HG03139 (cell line): ENCODE measurements around the gene KCNQ1.

Experiments
- ATAC-seq: cut with Tn5 transposase; IDR thresholded peaks from one replicate; pipeline ENCODE4 v1.9.1; 2021; ENCODE audit not compliant: unreplicated experiment

Gene KCNQ1

DNA sequence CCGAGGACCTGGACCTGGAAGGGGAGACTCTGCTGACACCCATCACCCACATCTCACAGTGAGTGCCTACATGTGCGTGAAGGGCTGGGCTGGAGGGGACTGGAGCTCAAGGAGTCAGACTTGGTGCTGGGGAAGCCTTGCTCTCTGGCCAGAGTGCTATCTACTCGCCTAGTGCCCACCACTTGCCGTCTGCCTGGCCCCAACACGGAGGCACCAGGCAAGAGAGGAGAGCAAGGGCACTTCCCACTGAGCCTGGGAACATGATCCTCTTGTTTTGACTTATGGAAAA is 217.2 kb downstream of the KCNQ1 start:
- no peak for ATAC-seq

DNA sequence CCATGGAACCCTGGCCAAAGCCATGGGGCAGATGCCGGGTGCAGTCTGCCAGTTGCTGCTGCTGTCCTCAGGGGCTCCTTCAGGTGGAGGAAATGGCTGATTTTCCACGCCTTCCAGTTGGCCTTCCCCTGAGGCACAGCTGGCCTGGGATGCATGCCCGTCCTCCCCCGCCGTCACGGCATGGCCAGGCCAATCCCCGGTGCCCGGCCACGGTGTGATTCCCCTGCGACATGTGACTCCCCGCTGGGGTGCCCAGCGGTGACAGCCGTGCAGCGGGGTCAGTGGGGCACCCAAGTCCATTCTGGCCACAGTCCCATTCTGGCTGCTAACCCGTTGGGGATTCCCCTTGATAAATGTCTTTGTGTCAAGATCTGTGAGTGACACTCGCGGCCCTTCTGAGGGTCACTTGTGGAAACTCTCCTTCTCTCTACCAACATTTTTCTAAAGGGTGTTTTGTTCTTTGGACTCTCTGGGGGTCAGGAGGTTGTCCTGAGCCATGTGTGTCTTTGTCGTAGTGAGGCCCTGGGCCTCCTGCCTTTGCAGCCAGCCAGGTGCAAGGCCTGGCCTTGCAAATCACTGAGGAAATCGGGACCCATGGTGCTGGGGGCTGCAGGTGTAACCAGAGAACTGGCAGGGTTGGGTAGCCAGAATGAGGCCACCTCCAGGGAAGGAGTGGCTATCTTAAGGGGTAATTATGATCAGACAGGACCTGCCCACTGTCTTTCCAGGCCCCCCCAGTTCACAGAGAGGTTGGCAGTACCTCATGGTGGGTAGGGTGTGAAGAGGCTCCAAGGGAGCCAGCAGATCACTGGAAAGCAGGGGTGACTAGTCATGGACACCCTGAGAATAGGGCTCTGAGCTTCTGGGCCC is 217.9 kb downstream of the KCNQ1 start:
- no peak for ATAC-seq

DNA sequence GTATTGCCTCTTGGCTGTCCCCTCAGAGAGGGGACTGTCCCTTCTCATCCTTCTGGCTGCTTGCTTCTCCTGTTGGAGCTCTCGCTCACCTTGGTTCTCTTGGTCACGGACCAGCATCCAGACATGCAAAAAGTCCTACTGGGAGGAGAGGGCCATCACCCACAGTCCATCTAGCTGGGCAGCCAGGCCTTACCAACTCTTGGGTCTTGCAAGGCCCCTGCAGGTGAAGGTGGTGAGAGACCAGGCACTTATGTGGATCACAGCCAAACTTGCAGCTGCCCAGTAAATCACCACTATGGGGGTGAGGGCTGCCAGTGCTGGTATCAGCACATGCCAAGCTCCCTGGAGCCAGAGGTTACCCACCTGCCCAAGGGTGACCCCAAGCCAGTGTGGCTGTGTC is 218.7 kb downstream of the KCNQ1 start:
- no peak for ATAC-seq

DNA sequence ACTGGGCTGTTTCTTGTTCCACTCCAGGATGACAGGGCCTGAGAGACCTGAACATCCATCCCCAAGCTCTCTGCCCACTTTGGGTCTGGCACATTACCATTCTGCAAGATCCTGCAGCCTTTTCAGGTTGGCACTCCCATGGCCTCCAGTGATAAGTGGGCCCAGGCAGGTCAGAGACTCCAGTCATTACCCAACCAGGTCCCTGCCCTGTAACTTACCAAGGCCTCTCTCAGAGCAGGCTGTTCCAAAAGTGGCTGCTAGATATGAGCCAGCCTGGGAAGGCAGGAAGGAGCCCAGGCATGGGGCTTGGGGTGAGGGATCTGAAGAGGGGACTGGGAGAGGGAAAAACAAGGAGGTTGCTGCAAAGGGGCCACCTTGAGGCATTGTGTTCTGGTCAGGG is 219.1 kb downstream of the KCNQ1 start:
- no peak for ATAC-seq

DNA sequence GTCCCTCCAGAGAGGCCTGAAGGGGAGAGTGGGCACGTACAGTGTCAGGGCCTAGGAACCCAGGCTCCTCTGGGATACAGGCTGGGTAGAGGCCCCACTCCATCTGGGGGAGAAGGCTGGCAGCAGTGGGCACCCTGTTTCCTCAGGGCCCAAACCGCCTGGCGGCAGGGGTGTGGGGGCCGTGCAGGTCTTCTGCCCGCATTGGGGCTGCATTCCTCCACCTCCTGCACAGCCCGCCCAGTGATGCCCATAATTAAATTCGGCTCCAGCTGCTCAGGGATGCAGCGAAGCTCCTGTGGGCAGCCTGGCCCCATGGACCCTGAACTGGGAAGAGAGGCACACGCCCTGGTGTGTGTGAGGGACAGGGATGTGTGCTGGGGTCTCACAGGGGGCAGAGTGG is 219.6 kb downstream of the KCNQ1 start:
- no peak for ATAC-seq

DNA sequence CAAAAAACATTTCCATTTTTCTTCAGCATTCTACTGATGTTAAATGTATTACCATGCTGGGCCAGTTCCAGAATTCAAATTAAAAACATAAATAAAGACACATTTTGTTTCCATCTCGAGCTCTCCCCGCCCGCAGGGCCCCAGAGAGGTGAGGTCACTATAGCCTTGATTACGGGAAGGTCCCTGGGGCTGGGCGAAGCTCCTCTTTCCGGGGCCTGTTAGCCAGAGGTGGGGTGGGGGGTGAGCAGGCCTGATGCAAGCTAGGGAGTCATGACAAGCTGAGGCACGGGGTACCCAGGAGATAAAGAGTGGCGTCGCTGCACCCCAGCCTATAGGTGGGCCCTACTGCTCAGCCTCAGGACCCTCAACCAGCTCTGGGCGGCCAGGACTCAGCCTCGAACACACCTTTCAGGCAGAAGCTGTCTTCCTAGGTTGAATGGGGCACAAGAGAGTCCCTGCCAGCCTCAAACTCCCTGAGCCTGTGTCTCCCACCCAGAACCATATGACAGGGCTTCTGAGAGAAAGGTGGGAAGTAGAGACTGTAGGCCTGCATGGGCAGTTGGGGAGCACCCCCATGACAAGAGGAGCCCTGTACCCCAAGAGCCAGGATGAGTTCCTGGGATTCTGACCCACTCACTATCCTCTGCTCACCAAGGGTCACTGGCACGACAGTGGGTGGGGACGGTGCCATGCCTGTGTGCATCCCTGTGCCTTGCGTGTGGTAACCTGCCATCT is 220.2 kb downstream of the KCNQ1 start:
- ATAC-seq, result no peak

DNA sequence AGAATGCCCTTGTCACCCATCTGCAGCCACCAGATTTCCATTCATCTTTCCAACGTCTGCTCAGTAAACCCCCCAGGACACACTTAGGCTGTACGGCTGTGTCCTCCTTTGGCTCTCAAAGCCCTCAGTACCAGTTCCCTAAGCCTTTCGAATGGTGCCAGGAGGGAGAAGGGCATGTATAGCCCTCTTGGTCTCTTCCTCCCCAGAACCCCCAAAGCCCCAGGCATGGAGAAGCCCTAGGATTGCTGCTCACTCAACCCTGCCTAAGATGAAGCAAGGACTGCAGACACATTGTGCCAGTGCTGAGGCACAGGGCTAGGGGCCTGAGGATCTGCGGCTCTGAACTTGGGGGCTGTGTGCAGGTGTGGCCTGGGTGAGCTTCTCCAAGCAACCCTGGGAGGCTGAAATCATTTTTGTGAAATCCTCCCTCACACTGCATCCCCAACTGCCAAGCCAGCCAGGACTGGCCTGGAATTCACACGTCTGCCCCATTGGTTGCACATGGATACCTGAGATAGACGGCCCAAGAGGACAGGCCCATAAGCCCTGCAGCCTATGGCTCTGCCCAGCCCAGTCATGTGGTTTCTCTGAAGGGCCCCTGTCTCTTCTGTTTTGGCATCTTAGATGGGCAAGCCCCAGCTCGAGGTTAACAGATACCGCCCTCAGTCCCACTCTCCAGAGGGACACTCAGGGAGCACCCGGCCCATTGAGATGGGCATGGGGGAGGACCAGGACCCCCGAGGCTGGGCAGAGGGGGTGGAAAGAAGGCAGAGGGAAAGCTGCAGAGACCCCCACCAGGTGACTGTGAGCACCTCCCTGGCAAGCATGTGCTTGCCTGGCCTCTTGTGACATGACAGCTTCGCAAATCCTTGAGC is 221.0 kb downstream of the KCNQ1 start:
- no peak for ATAC-seq

DNA sequence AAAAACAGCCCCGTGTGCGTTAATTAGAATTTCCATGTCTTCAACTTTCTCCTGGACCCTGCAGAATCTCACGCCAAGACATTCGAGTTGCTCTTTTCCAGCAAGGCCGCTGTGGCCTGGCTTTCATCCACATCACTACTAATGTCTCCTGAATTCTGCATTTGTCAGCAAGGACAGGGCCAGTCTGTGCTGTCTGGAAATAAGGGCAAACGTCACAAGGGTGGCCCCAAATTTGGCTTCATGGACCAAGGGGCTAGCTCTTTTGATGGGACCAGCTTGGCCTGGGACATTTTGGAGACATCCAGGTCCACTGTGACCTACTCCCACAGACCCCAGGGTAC is 221.6 kb downstream of the KCNQ1 start:
- ATAC-seq, result no peak

DNA sequence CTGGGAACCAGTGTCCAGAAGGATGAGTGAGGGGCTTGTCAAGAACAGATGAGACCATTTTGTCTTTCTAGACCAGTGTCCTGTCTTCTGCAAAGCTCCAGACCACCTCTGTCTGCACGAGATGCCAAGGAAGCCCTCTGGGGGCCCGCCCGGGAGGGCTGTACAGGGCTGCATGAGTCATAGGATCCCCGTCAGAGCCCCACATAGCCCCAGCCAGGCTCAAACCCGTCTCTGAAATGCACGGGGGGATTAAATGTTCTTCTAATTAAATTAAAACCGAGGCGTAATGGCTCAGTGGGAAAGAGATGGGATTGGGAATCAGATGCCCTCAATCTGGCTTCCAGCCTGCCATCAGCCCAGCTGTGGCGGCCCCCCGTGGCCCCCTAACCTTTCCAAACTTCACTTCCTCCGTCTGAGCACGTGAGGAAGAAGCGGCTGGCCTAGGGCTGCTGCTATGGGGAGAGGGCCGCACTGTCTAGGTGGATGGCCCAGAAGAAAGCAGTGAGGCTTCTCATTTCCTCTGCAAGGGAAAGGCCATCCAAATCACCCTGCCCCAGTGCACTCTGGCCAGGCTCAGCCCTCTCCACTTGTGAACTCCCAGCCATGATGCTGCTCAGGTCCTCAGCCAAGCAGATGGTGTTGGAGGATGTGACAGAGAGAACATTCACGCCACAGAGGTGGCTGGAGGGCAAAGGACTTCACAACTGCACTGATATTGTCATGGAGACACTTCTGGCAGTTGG is 222.2 kb downstream of the KCNQ1 start:
- ATAC-seq, result no peak

DNA sequence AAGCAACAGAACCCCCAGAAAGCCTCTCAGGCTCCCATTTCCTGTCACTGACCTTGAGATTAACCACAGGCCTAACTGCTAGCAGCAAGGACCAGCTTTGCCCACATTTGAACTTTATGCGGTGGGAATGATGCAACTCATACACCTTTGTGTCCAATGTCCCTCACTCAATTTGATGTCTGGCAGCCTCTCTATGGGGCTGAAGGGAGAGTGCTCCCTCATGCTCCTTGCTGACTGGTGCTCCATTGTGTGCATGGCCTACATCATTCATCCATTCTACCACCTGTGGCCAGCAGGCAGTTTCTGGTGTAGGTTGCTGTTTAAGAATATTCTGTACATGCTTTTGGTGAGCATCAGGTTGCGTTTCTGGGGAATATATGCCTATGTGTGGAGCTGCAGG is 223.1 kb downstream of the KCNQ1 start:
- ATAC-seq, result no peak

DNA sequence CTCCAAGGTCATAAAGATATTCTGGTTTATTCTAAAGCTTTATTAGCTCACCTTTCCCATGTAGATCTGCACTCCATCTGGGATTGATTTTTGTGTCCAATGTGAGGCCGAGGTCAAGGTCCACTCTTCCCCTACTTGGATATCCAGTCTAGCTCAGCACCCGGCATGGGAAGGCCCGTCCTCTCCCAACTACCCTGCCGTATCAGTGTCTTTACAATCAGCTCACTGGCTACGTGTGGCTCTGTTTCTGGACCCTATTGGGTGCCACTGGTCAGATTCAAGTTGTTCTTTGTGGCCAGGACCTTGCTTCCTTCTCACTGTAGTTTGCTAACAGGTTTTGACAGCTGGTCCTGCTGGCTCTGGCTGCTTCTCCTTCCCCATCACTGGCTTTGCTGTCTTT is 224.1 kb downstream of the KCNQ1 start:
- ATAC-seq, result no peak

DNA sequence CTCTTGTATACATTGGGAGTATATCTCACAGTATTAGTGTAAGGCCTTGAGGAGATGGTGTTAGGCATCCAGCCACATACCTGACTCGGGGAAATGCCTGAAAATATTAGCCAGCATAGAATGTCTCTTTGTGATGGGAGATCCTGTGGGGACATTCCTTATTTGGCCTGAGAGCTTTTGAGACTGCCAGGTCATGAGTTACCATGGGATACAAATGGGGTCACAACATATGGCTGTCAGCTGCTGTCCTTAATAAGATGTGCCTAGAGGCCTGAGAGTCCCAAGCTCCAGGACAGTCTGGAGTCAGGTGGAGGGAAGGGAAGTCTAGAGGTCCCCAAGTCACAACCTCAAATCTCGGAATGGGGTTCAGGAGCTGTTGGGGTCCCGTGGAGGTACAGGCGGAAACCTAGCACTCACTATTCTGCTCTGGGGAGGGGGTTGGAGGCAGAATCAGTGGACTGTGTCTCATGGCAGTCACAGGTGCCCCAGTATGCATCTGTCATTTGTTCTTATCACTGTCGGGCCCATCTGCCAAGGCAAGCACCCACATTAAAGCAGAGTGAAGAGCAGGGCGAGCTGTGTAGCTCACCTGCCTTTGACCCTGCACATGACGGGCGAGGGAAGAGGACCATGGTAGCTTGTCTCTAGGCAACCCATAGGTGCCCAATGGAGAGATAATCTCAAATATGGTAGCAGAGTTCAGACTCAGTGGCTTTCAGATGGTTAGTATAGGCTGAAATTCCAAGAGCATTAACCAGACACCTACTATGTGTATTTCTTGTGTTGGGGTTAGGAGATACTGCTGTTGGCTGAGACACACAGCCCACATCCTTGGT is 225.0 kb downstream of the KCNQ1 start:
- no peak for ATAC-seq

DNA sequence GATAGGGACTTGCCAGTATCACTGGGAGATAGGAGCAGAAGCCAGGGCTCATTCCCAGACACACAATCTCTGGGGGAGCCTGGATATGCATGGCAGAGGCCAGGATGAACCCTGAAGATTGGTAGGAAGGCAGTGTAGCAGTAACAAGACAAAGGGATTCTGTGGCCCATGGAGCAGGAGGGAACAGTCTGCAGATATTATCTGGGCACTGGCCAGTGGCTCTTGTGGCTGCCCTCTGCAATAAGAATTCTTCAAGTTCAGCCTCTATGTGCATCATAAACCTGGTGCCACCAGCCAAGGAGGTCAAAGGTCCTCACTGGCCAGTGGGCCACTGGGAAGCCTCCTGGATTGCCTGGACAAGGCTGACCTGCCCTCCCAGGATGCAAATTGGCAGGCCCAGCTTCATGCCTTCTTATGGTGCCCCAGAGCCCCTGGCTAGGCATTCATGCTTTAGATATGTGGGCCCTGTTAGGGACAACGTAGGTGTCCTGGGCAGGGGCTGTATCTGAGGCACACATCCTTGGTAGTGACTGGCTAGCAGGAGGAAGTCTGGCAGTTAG is 225.8 kb downstream of the KCNQ1 start:
- no peak for ATAC-seq

DNA sequence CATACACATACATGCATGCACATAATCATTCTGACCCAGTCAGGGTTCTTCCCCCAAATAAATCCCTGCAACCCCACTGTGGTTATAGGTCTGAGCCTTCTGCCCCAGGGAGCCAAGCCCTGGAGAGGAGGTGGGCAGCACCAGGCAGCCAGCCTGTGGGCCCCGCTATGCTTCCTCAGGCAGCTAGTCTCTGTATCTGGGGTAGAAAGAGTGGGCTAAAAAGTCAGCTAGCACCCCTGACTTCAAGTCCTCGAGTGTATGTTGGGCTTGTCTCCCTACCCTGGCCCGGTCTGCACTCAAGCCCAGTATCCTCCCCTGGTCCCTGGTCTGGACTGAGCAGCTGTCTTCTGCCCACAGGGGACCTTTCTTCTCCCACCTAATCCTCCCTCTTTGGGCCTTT is 226.9 kb downstream of the KCNQ1 start:
- no peak for ATAC-seq

DNA sequence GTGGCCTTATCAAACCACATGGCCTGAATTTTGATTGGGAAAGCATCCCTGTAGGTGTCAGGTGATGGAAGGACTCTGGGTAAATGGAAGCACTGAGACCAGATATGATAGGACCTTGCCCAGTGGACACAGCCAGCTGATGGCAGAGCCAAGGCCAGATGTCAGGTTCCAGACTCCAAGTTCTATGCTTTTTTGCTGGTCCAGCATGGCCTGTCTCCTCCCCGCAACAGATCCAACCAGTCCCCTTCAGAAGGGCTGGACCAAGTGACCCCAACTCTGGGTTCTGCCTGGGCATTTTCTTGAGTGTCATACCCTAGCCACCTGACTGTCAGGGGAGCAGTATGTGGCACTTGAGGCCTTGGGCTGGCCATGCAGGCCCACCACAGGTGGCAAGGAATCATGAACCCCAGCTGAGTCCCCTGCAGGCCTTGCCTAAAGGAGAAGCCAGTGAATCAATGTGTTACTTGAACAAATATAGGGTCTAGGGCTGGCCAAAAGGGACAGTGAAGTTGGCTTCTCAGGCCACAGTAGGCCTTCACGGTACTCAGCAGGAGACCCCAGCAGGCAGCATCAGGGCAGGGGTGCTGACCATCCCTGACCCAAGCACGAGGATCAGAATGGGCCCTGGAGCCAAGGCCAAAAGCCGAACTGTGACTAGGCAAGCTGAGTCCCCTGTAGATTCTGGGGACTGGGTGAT is 227.9 kb downstream of the KCNQ1 start:
- no peak for ATAC-seq

DNA sequence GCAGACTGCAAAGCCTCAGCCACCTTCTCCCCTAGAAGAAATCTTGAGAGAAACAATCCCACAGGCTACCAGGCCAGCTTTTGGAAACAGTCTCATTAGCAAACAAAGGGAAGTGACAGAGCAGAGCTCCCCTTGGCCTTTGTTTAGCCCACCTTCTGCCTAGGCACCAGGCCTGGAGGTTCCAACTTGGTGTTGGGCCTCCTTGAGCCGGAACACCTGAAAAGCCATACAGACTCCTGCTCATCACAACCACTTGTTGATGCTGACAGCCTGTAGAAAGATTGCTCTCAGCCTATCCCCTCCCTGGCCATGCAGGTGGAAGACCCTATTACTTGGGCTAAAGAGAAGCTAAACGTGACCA is 228.4 kb downstream of the KCNQ1 start:
- ATAC-seq, result no peak

DNA sequence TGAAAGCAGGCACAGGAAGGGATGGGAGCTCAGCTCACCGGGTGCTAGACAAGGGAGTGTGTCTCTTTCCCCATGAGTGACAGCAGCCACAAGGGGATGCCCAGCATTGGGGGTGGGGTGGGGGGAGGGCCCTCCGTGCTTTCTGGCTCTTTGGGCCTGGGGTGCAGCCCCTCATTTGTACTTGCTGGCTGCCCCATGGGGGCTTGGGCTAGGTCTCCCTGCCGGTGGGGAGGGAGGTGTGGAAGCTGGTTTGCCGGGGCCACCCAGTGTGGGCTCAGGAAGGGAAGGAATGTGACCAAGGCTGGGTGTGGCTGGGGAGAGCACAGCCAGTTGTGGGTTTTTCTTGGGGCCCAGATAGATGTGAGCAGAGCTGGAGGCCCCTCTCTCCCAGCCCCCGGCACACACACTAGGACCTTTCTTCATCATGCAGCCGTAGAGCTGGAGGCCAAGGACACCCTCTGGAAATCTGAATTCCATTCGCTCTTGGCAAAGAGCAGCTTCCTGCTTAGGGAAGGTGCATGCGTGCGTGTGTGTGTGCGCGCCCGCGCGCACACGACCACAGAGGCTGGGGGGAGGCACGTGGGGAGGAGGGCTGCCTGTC is 229.2 kb downstream of the KCNQ1 start:
- ATAC-seq, result no peak

DNA sequence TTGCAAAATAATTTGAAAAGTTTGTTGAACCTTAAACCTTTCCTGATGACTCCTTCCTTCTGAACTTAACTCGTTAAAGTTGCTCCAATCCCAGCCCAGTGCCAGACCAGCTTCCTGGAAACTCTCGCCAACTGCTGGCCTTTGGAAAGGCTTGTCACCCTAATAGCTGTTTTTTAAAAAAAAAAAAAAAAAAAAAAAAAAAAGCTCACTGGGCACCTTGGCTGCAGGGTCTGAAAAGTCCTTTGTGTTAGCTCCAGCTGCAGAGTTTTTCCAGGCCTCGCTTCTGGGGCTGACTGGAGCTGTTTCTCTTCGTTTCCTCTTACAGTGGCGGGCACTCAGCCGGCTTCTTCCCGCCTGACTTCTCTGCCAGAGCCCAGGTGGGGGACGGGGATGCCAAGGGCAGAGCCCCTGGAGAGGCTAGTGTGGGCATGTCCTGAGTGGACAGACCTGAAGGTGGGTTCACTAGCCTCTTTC is 229.9 kb downstream of the KCNQ1 start:
- no peak for ATAC-seq

DNA sequence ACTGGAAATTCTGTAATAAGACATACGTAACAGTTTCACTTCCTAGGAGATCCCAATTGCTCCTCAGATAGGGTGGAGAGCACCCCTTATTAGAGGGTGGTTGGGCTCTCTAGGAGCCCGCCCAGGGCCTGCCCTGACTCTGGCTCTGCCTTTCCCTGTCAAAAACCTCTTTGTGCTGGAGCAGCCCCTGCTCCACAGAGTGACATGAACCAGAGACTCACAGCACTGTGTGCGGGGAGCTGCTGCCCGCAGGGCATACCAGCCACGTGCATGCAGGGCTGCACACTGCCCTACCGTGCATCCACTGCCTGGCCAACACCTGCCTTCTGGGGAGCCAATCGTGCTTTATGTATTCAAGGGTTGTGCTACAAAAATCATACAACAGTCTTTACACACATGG is 230.7 kb downstream of the KCNQ1 start:
- no peak for ATAC-seq
